Smooth muscle cell (in vitro differentiated cells): ENCODE data around the gene HOMER1. TPM values are rescaled to one million over a fixed set of nuclear protein-coding genes. Genes with fewer than 3 reads are reported as not detected.

Source experiments
- DNase-seq: peaks from one replicate; lab custom pipeline; 2025; ENCODE audit not compliant: unreplicated experiment; lab: John Stamatoyannopoulos, UW
- H2AFZ ChIP-seq: fragments of 200-600 bp; sonication (generic); 2 replicates; pipeline ENCODE4 v1.6.0; 2016; ENCODE audit warnings: antibody characterized with exemption, low read depth, mild to moderate bottlenecking
- H3F3A ChIP-seq: fragments of 200-600 bp; sonication (generic); 2 replicates; pipeline ENCODE4 v1.6.0; 2017; ENCODE audit warnings: antibody characterized with exemption, low read depth
- H3K27ac ChIP-seq: fragments of 200-600 bp; sonication (generic); 2 replicates; pipeline ENCODE4 v1.5.1; 2016; ENCODE audit warnings: low read depth, mild to moderate bottlenecking
- H3K27me3 ChIP-seq: fragments of 200-600 bp; sonication (generic); 2 replicates; pipeline ENCODE4 v1.6.1; 2016; ENCODE audit warnings: low read depth, mild to moderate bottlenecking
- H3K36me3 ChIP-seq: fragments of 200-600 bp; sonication (generic); 2 replicates; pipeline ENCODE4 v1.5.1; 2016; ENCODE audit warnings: low read depth
- H3K4me1 ChIP-seq: fragments of 200-600 bp; sonication (generic); 2 replicates; pipeline ENCODE4 v1.5.1; 2016; ENCODE audit warnings: low read depth
- H3K4me2 ChIP-seq: fragments of 200-600 bp; sonication (generic); 2 replicates; pipeline ENCODE4 v1.6.0; 2016; ENCODE audit warnings: mild to moderate bottlenecking
- H3K4me3 ChIP-seq: fragments of 200-600 bp; sonication (generic); 2 replicates; pipeline ENCODE4 v1.5.1; 2016; ENCODE audit warnings: mild to moderate bottlenecking
- H3K79me2 ChIP-seq: fragments of 200-600 bp; sonication (generic); 2 replicates; pipeline ENCODE4 v1.6.0; 2016; ENCODE audit warnings: low read depth, mild to moderate bottlenecking
- H3K9ac ChIP-seq: fragments of 200-600 bp; sonication (generic); 2 replicates; pipeline ENCODE4 v1.6.0; 2016; ENCODE audit warnings: low read depth
- H3K9me3 ChIP-seq: fragments of 200-600 bp; sonication (generic); replicated peaks from 2 replicates; pipeline ENCODE4 v1.5.1; 2016; ENCODE audit warnings: low read depth
- H4K20me1 ChIP-seq: fragments of 200-600 bp; sonication (generic); 2 replicates; pipeline ENCODE4 v1.6.0; 2016; ENCODE audit warnings: low read depth
- WGBS: methylation state at CpG from one replicate; pipeline ENCODE4 v1.1.7; 2016; ENCODE audit warnings: low lambda C conversion rate; 5-methylcytosine and 5-hydroxymethylcytosine counted together
- polyA plus RNA-seq: library from polyadenylated mRNA; unstranded; fragments of >200 nt; fragmentation: Nextera tagmentation; extraction: Ambion mirVana; gene quantifications from 2 replicates; pipeline ENCODE4 v1.2.1, GENCODE V29; 2016
- total RNA-seq: library from RNA; depleted of rRNA; stranded (reverse); fragments of >200 nt; gene quantifications from 2 replicates; pipeline ENCODE4 v1.2.3, GENCODE V29; 2014
- TF ChIP-seq, protein P1 (sequence below): fragments of 200-600 bp; sonication (generic); IDR thresholded peaks from 2 replicates; pipeline ENCODE4 v1.5.1; 2017; ENCODE audit warnings: borderline replicate concordance, mild to moderate bottlenecking, antibody characterized with exemption; ENCODE audit not compliant: insufficient read depth, poor library complexity, severe bottlenecking

HOMER1 gene
- total and polyA plus RNA-seq, 2 experiments from 2014 or later: 4.4 to 14.9 TPM

- Histone ChIP-seq H3K27me3 (no peaks in the 10 kb centered on the region), H3K27ac (no peak overlapping the region), H3K9me3 (no peaks in the 10 kb centered on the region), H3K4me3 (no peak overlapping the region), H4K20me1 (peaks cover 75% of the 10 kb centered on the region), H3K4me2 (no peak overlapping the region), H3F3A (no peaks in the 10 kb centered on the region), H3K36me3 (no peaks in the 10 kb centered on the region), H3K79me2 (peaks cover 33% of the 10 kb centered on the region), H3K4me1 (peaks cover 15% of the 10 kb centered on the region), H2AFZ (no peak overlapping the region), H3K9ac (no peak overlapping the region)
- DNase-seq: no peak
- TF ChIP-seq, protein P1, sequence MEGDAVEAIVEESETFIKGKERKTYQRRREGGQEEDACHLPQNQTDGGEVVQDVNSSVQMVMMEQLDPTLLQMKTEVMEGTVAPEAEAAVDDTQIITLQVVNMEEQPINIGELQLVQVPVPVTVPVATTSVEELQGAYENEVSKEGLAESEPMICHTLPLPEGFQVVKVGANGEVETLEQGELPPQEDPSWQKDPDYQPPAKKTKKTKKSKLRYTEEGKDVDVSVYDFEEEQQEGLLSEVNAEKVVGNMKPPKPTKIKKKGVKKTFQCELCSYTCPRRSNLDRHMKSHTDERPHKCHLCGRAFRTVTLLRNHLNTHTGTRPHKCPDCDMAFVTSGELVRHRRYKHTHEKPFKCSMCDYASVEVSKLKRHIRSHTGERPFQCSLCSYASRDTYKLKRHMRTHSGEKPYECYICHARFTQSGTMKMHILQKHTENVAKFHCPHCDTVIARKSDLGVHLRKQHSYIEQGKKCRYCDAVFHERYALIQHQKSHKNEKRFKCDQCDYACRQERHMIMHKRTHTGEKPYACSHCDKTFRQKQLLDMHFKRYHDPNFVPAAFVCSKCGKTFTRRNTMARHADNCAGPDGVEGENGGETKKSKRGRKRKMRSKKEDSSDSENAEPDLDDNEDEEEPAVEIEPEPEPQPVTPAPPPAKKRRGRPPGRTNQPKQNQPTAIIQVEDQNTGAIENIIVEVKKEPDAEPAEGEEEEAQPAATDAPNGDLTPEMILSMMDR: no peak
Measured at GRCh38 chr5:79474367-79475151, 39.4 kb downstream of the HOMER1 start.

GRCh38 chr5:79471556-79471955 is 42.4 kb downstream of the HOMER1 start:
- Histone ChIP-seq H3K4me1 (peaks cover 15% of the 10 kb centered on the region), H3K27ac (no peak overlapping the region), H3F3A (no peaks in the 10 kb centered on the region), H3K27me3 (no peaks in the 10 kb centered on the region), H4K20me1 (peaks cover 72% of the 10 kb centered on the region), H3K9me3 (no peaks in the 10 kb centered on the region), H3K4me2 (no peak overlapping the region), H3K9ac (no peak overlapping the region), H3K36me3 (no peaks in the 10 kb centered on the region), H2AFZ (no peak overlapping the region), H3K79me2 (peaks cover 30% of the 10 kb centered on the region), H3K4me3 (no peak overlapping the region)
- 100% methylated on average over 1 of the region's 1 CpG for WGBS
- TF ChIP-seq, protein P1: no peak
- no peak for DNase-seq

DNA sequence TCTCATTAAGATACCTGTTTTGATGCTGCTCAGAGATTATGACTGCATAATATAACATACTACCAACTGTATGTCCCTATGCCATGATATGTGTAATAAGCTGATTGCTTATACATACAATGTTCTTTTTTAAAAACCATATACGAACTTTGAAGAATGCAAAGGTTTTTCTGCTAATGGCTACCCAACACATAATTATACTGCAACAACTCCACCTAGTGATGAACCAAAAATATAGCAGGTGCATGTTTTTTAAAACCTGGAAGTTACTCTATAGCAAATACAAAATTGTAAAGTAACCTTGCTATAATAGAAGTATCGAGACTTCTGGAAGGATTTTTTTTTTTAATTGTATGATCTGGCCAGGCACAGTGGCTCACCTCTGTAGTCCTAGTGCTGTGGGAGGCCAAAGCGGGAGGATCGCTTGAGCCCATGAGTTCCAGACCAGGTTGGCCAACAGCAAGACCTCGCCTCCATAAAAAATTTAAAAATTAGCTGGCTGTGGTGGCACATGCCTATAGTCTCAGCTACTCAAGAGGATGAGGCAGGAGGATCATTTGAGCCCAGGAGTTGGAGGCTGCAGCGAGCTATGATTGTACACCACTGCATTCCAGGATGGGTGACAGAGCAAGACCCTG is 49.1 kb downstream of the HOMER1 start:
- no peak overlapping the region for H3K4me3 ChIP-seq
- no peak overlapping the region for H2AFZ ChIP-seq
- TF ChIP-seq, protein P1: peak; percentile 53

More for the DNA sequence above, 49.1 kb downstream of the HOMER1 start:
- DNase-seq: no peak
- Histone ChIP-seq H3K27ac (no peak overlapping the region), H3K9ac (no peak overlapping the region), H3K79me2 (peaks cover 3% of the 10 kb centered on the region), H3K4me1 (no peaks in the 10 kb centered on the region), H3F3A (no peaks in the 10 kb centered on the region), H4K20me1 (peaks cover 43% of the 10 kb centered on the region), H3K4me2 (no peak overlapping the region), H3K27me3 (no peaks in the 10 kb centered on the region), H3K36me3 (no peaks in the 10 kb centered on the region), H3K9me3 (no peaks in the 10 kb centered on the region)
- 83% methylated on average over 6 of the region's 6 CpGs for WGBS
